ENCODE measurements around the gene GGTLC2.
"Not testable (repeated sequence)": the region's sequence is repeated elsewhere in the genome, so short reads cannot be mapped to it uniquely, and the experiment has no call there.

The GGTLC2 gene

GRCh38 chr22:22614065-22614464, 30.3 kb upstream of the GGTLC2 start:
- H3K9ac ChIP-seq (ENCODE audit: low read length), result no peak overlapping the region
- no peak for DNase-seq (ENCODE audit: low read depth)

GRCh38 chr22:22616636-22617035, 27.8 kb upstream of the GGTLC2 start:
- DNase-seq (ENCODE audit: low read depth), result no peak
- no peak overlapping the region for H3K9ac ChIP-seq (ENCODE audit: low read length)
- no peak overlapping the region for H3K4me3 ChIP-seq (ENCODE audit: low read length)
- H3K4me1 ChIP-seq (ENCODE audit: control insufficient read depth, insufficient read depth, low read length), result no peaks in the 10 kb centered on the region
- no peaks in the 10 kb centered on the region for H3K36me3 ChIP-seq (ENCODE audit: control insufficient read depth, insufficient read depth, low read length, severe bottlenecking)
- peaks cover 60% of the 10 kb centered on the region for H3K27me3 ChIP-seq (replicated peaks; ENCODE audit: control insufficient read depth, insufficient read depth, low read length)
- H3K9me3 ChIP-seq (ENCODE audit: control insufficient read depth, low read length), result no peaks in the 10 kb centered on the region

More at GRCh38 chr22:22614065-22614464, 30.3 kb upstream of the GGTLC2 start:
- Histone ChIP-seq H3K4me3 (ENCODE audit: low read length) (no peak overlapping the region), H3K36me3 (ENCODE audit: control insufficient read depth, insufficient read depth, low read length, severe bottlenecking) (no peaks in the 10 kb centered on the region), H3K27me3 (replicated peaks; ENCODE audit: control insufficient read depth, insufficient read depth, low read length) (peaks cover 51% of the 10 kb centered on the region), H3K9me3 (ENCODE audit: control insufficient read depth, low read length) (no peaks in the 10 kb centered on the region), H3K4me1 (ENCODE audit: control insufficient read depth, insufficient read depth, low read length) (no peaks in the 10 kb centered on the region)

GRCh38 chr22:22618448-22618847, 26.0 kb upstream of the GGTLC2 start:
- H3K9me3 ChIP-seq (ENCODE audit: control insufficient read depth, low read length), result no peaks in the 10 kb centered on the region
- no peak overlapping the region for H3K4me3 ChIP-seq (ENCODE audit: low read length)
- H3K4me1 ChIP-seq (ENCODE audit: control insufficient read depth, insufficient read depth, low read length), result no peaks in the 10 kb centered on the region
- peaks cover 56% of the 10 kb centered on the region for H3K27me3 ChIP-seq (replicated peaks; ENCODE audit: control insufficient read depth, insufficient read depth, low read length)
- no peak overlapping the region for H3K9ac ChIP-seq (ENCODE audit: low read length)
- no peak for DNase-seq (ENCODE audit: low read depth)
- no peaks in the 10 kb centered on the region for H3K36me3 ChIP-seq (ENCODE audit: control insufficient read depth, insufficient read depth, low read length, severe bottlenecking)

- no peak for DNase-seq (ENCODE audit: low read depth)
- H3K4me1 ChIP-seq (ENCODE audit: control insufficient read depth, insufficient read depth, low read length), result no peaks in the 10 kb centered on the region
- H3K36me3 ChIP-seq (ENCODE audit: control insufficient read depth, insufficient read depth, low read length, severe bottlenecking), result no peaks in the 10 kb centered on the region
- H3K4me3 ChIP-seq (ENCODE audit: low read length), result no peak overlapping the region
- H3K27me3 ChIP-seq (replicated peaks; ENCODE audit: control insufficient read depth, insufficient read depth, low read length), result peaks cover 56% of the 10 kb centered on the region
- H3K9me3 ChIP-seq (ENCODE audit: control insufficient read depth, low read length), result no peaks in the 10 kb centered on the region
- H3K9ac ChIP-seq (ENCODE audit: low read length), result no peak overlapping the region
Observed at GRCh38 chr22:22618923-22619322, 25.5 kb upstream of the GGTLC2 start.

GRCh38 chr22:22619765-22620414, 24.5 kb upstream of the GGTLC2 start:
- no peak overlapping the region for H3K9ac ChIP-seq (ENCODE audit: low read length)
- H3K4me3 ChIP-seq (ENCODE audit: low read length), result no peak overlapping the region
- peaks cover 46% of the 10 kb centered on the region for H3K27me3 ChIP-seq (replicated peaks; ENCODE audit: control insufficient read depth, insufficient read depth, low read length)
- DNase-seq (ENCODE audit: low read depth), result no peak
- no peaks in the 10 kb centered on the region for H3K4me1 ChIP-seq (ENCODE audit: control insufficient read depth, insufficient read depth, low read length)
- no peaks in the 10 kb centered on the region for H3K36me3 ChIP-seq (ENCODE audit: control insufficient read depth, insufficient read depth, low read length, severe bottlenecking)
- H3K9me3 ChIP-seq (ENCODE audit: control insufficient read depth, low read length), result no peaks in the 10 kb centered on the region

GRCh38 chr22:22628546-22629495, 15.6 kb upstream of the GGTLC2 start:
- DNase-seq (ENCODE audit: low read depth), result not testable (repeated sequence)

GRCh38 chr22:22631223-22631652, 13.2 kb upstream of the GGTLC2 start:
- H3K4me1 ChIP-seq (ENCODE audit: control insufficient read depth, insufficient read depth, low read length); H3K4me3 ChIP-seq (ENCODE audit: low read length); DNase-seq (ENCODE audit: low read depth): not testable (repeated sequence)

More at GRCh38 chr22:22628546-22629495, 15.6 kb upstream of the GGTLC2 start:
- H3K4me1 ChIP-seq (ENCODE audit: control insufficient read depth, insufficient read depth, low read length); H3K9me3 ChIP-seq (ENCODE audit: control insufficient read depth, low read length); H3K36me3 ChIP-seq (ENCODE audit: control insufficient read depth, insufficient read depth, low read length, severe bottlenecking); H3K9ac ChIP-seq (ENCODE audit: low read length); H3K4me3 ChIP-seq (ENCODE audit: low read length); H3K27me3 ChIP-seq (replicated peaks; ENCODE audit: control insufficient read depth, insufficient read depth, low read length): not testable (repeated sequence)

GRCh38 chr22:22632226-22632625, 12.2 kb upstream of the GGTLC2 start:
- not testable (repeated sequence) for H3K36me3 ChIP-seq (ENCODE audit: control insufficient read depth, insufficient read depth, low read length, severe bottlenecking); H3K4me3 ChIP-seq (ENCODE audit: low read length); H3K27me3 ChIP-seq (replicated peaks; ENCODE audit: control insufficient read depth, insufficient read depth, low read length); DNase-seq (ENCODE audit: low read depth); H3K9me3 ChIP-seq (ENCODE audit: control insufficient read depth, low read length); H3K9ac ChIP-seq (ENCODE audit: low read length); H3K4me1 ChIP-seq (ENCODE audit: control insufficient read depth, insufficient read depth, low read length)

More at GRCh38 chr22:22631223-22631652, 13.2 kb upstream of the GGTLC2 start:
- not testable (repeated sequence) for H3K36me3 ChIP-seq (ENCODE audit: control insufficient read depth, insufficient read depth, low read length, severe bottlenecking); H3K9ac ChIP-seq (ENCODE audit: low read length); H3K9me3 ChIP-seq (ENCODE audit: control insufficient read depth, low read length); H3K27me3 ChIP-seq (replicated peaks; ENCODE audit: control insufficient read depth, insufficient read depth, low read length)

- H3K4me1 ChIP-seq (ENCODE audit: control insufficient read depth, insufficient read depth, low read length); H3K9me3 ChIP-seq (ENCODE audit: control insufficient read depth, low read length); H3K27me3 ChIP-seq (replicated peaks; ENCODE audit: control insufficient read depth, insufficient read depth, low read length); DNase-seq (ENCODE audit: low read depth); H3K9ac ChIP-seq (ENCODE audit: low read length); H3K36me3 ChIP-seq (ENCODE audit: control insufficient read depth, insufficient read depth, low read length, severe bottlenecking); H3K4me3 ChIP-seq (ENCODE audit: low read length): not testable (repeated sequence)
Observed at GRCh38 chr22:22633533-22633932, 10.9 kb upstream of the GGTLC2 start.

GRCh38 chr22:22636260-22636659, 8.2 kb upstream of the GGTLC2 start:
- H3K9ac ChIP-seq (ENCODE audit: low read length); DNase-seq (ENCODE audit: low read depth); H3K9me3 ChIP-seq (ENCODE audit: control insufficient read depth, low read length); H3K27me3 ChIP-seq (replicated peaks; ENCODE audit: control insufficient read depth, insufficient read depth, low read length); H3K4me1 ChIP-seq (ENCODE audit: control insufficient read depth, insufficient read depth, low read length); H3K36me3 ChIP-seq (ENCODE audit: control insufficient read depth, insufficient read depth, low read length, severe bottlenecking); H3K4me3 ChIP-seq (ENCODE audit: low read length): not testable (repeated sequence)

GRCh38 chr22:22638313-22638712, 6.1 kb upstream of the GGTLC2 start:
- not testable (repeated sequence) for H3K36me3 ChIP-seq (ENCODE audit: control insufficient read depth, insufficient read depth, low read length, severe bottlenecking); DNase-seq (ENCODE audit: low read depth); H3K9ac ChIP-seq (ENCODE audit: low read length); H3K4me1 ChIP-seq (ENCODE audit: control insufficient read depth, insufficient read depth, low read length); H3K4me3 ChIP-seq (ENCODE audit: low read length); H3K27me3 ChIP-seq (replicated peaks; ENCODE audit: control insufficient read depth, insufficient read depth, low read length); H3K9me3 ChIP-seq (ENCODE audit: control insufficient read depth, low read length)

All from adipocyte (in vitro differentiated cells).